ENCODE results near the gene L1CAM.

L1CAM gene

GRCh38 chrX:153816831-153817690, 68.9 kb downstream of the L1CAM start:
- TF ChIP-seq ZNF274 (IDR thresholded peaks at IDR 0.05; ENCODE audit: low read depth, low read length) = no peak

DNA sequence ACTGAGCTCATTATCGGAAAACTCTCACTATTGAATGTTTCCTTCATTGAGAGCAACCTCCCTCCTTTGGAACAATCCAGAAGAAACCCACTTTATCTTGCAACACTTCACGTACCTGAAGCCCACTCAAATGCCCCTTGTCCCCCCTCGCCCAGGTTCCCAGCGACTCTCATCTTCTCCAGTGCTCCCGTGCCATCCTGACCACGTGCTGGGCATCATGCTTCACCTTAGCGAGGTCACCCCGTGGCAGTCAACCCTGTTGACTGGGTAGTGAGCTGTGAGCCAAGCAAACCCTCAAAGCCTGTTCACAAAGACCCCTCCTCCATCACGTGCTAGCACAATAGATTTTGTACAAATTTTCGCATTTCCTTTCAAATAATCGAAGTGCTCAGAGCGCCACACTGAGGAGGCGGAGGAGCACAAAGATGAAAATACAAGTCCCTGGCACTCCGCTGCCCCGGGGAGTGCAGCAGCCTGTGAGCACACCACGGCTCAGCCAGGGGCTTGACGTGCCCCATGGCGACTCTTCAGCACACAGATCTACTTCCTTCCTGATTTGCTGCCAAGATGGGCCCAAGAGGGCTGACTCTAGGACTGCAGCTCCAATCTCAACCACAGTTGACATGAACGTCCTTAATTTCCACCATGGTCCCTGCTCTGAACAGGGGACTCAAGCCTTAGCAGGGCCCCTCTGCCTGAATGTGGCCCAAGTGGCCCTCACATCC, 71.2 kb downstream of the L1CAM start:
- no peak for TF ChIP-seq ZNF274 (IDR thresholded peaks at IDR 0.05; ENCODE audit: low read depth, low read length)

More at GRCh38 chrX:153816831-153817690, 68.9 kb downstream of the L1CAM start:
- H3K4me3 ChIP-seq (ENCODE audit: low read length) = no peak overlapping the region

DNA sequence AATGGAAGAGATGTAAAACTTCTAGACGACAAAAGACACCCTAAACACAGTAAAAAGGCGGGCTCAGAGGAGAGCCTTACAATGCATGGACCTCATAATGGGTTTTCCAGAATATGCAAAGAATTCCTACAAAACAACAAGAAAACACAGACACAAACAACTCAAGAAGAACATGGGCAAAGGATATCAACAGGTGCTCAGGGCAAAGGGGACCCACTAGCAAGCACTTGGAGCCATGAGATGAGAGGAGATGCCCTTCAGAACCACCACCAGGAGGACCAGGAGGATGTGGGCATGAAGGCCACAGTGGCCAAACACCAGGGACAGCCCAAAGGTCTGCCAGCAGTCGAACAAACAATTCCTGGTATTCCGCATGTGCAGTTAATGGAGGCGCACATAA, 72.8 kb downstream of the L1CAM start:
- TF ChIP-seq ZNF274 (IDR thresholded peaks at IDR 0.05; ENCODE audit: low read depth, low read length) = no peak
- no peak overlapping the region for H3K4me3 ChIP-seq (ENCODE audit: low read length)

More for the DNA sequence above, 71.2 kb downstream of the L1CAM start:
- H3K4me3 ChIP-seq (ENCODE audit: low read length) = no peak overlapping the region

GRCh38 chrX:153812220-153812619, 73.8 kb downstream of the L1CAM start:
- no peak for TF ChIP-seq ZNF274 (IDR thresholded peaks at IDR 0.05; ENCODE audit: low read depth, low read length)

More at GRCh38 chrX:153812220-153812619, 73.8 kb downstream of the L1CAM start:
- no peak overlapping the region for H3K4me3 ChIP-seq (ENCODE audit: low read length)

Measured in GM08714 (cell line).